ENCODE measurements around the gene SPACA7.
"Not testable (repeated sequence)": the region's sequence is repeated elsewhere in the genome, so short reads cannot be mapped to it uniquely, and the experiment has no call there.

The SPACA7 gene

GRCh38 chr13:112431734-112432133, 55.6 kb downstream of the SPACA7 start:
- no peak for FAIRE-seq

GRCh38 chr13:112432734-112433133, 56.6 kb downstream of the SPACA7 start:
- not testable (repeated sequence) for FAIRE-seq

GRCh38 chr13:112433517-112433916, 57.4 kb downstream of the SPACA7 start:
- not testable (repeated sequence) for FAIRE-seq

- no peak for FAIRE-seq
Measured at GRCh38 chr13:112434032-112434431, 57.9 kb downstream of the SPACA7 start.

- no peak for FAIRE-seq
Measured at GRCh38 chr13:112434937-112435523, 58.9 kb downstream of the SPACA7 start.

- no peak for FAIRE-seq
Measured at GRCh38 chr13:112435973-112436372, 59.8 kb downstream of the SPACA7 start.

GRCh38 chr13:112438094-112438493, 61.9 kb downstream of the SPACA7 start:
- no peak for FAIRE-seq

GRCh38 chr13:112438515-112438914, 62.4 kb downstream of the SPACA7 start:
- FAIRE-seq, result no peak

- FAIRE-seq, result no peak
Measured at GRCh38 chr13:112441226-112441625, 65.1 kb downstream of the SPACA7 start.

GRCh38 chr13:112441779-112442310, 65.7 kb downstream of the SPACA7 start:
- FAIRE-seq, result no peak

GRCh38 chr13:112442483-112443090, 66.4 kb downstream of the SPACA7 start:
- FAIRE-seq, result no peak

- FAIRE-seq, result no peak
Measured at GRCh38 chr13:112443191-112443994, 67.2 kb downstream of the SPACA7 start.

- FAIRE-seq, result no peak
Measured at GRCh38 chr13:112443995-112444311, 67.8 kb downstream of the SPACA7 start.

GRCh38 chr13:112444416-112445399, 68.6 kb downstream of the SPACA7 start:
- no peak for FAIRE-seq

- no peak for FAIRE-seq
Measured at GRCh38 chr13:112445411-112446271, 69.5 kb downstream of the SPACA7 start.

GRCh38 chr13:112446347-112446861, 70.2 kb downstream of the SPACA7 start:
- FAIRE-seq, result no peak

GRCh38 chr13:112446867-112447266, 70.7 kb downstream of the SPACA7 start:
- FAIRE-seq, result no peak

- no peak for FAIRE-seq
Measured at GRCh38 chr13:112447306-112447705, 71.2 kb downstream of the SPACA7 start.

- FAIRE-seq, result no peak
Measured at GRCh38 chr13:112447761-112448603, 71.8 kb downstream of the SPACA7 start.

Data from A204.1 (cell line).